Measurements from ENCODE around the gene EML1.

GRCh38 chr14:99891900-99892299 lies 98.7 kb downstream of the EML1 start:
- no peak for TF ChIP-seq CTCF (IDR thresholded peaks at IDR 0.05 in 4 of 5, conservative IDR thresholded peaks at IDR 0.05 in 1 of 5)
- TF ChIP-seq POLR2A (IDR thresholded peaks at IDR 0.05), result no peak

Data from gastrocnemius medialis (tissue), 4 donors.